Gastrocnemius medialis (tissue), 4 donors: ENCODE data around the gene PRKG1. TPM values are rescaled to one million over a fixed set of nuclear protein-coding genes. Genes with fewer than 3 reads are reported as not detected.

Experiments
- ATAC-seq, 2 donors: fragments of 150-250 bp; one replicate each; pipeline ENCODE4 v1.9.1; 2016
- DNase-seq, 2 donors: peaks; one replicate each; pipeline ENCODE4 v3.0.0-alpha.2; 2019
- H3K27ac ChIP-seq, 4 donors: fragments of 200-600 bp; sonication (generic); 1 replicate in 1 of 4; 2 replicates in 3 of 4; pipeline ENCODE4 v1.5.1; 2016 to 2018; ENCODE audit warnings: mild to moderate bottlenecking in 2 of 4, moderate library complexity in 1 of 4
- H3K27me3 ChIP-seq, 3 donors: fragments of 200-600 bp; sonication (generic) in 2 of 3; 1 replicate in 1 of 3; 2 replicates in 2 of 3; pipeline versions ENCODE4 v1.5.1 to v1.6.0; 2016 to 2019; ENCODE audit warnings: mild to moderate bottlenecking in 1 of 3, moderate library complexity in 1 of 3
- H3K36me3 ChIP-seq, 2 donors: fragments of 200-600 bp; sonication (generic) in 1 of 2; one replicate each; pipeline ENCODE4 v1.5.1; 2017 to 2018
- H3K4me1 ChIP-seq, 2 donors: fragments of 200-600 bp; sonication (generic) in 1 of 2; one replicate each; pipeline ENCODE4 v1.5.1; 2016 to 2017; ENCODE audit warnings: mild to moderate bottlenecking in 2 of 2
- H3K4me3 ChIP-seq, 4 donors: fragments of 200-600 bp; sonication (generic) in 3 of 4; 1 replicate in 1 of 4; 2 replicates in 3 of 4; pipeline ENCODE4 v1.5.1; 2016 to 2019; ENCODE audit warnings: mild to moderate bottlenecking in 2 of 4
- H3K9me3 ChIP-seq, 3 donors: fragments of 200-600 bp; sonication (generic) in 2 of 3; 1 replicate in 1 of 3; 2 replicates in 2 of 3; pipeline ENCODE4 v1.5.1; 2016 to 2019
- POLR2A ChIP-seq, 2 donors: fragments of 450-650 bp; IDR thresholded peaks; one replicate each; pipeline ENCODE4 v1.6.1; 2017; ENCODE audit warnings: antibody characterized with exemption in 2 of 2, mild to moderate bottlenecking in 2 of 2, moderate library complexity in 2 of 2
- in situ Hi-C, 4 donors: fragments of 200-750 bp; cut with MboI; loops; one replicate each; pipeline versions ENCODE4 v1.15.0 to v1.8.0; 2017; ENCODE audit warnings: low sequenced_read_pairs in 4 of 4
- intact Hi-C: fragments of 100-400 bp; cut with DNase I; formaldehyde crosslinking; loops from one replicate; pipeline ENCODE4 v1.15.1; 2023; ENCODE audit warnings: low total_unique reads
- total RNA-seq, 4 donors: library from RNA; depleted of rRNA; stranded (reverse); fragments of >200 nt; gene quantifications; one replicate each; pipeline versions ENCODE4 v1.1.0 to v1.2.3, GENCODE V29; 2016
- TF ChIP-seq, protein P1 (sequence below), 5 experiments: fragments of 450-650 bp in 3 of 5; fragments of 200-600 bp in 2 of 5; sonication (generic) in 2 of 5; IDR thresholded peaks in 4 of 5; conservative IDR thresholded peaks in 1 of 5; 1 replicate in 4 of 5; 2 replicates in 1 of 5; pipeline ENCODE4 v1.5.1; 2016 to 2019; ENCODE audit warnings: antibody characterized with exemption in 5 of 5, mild to moderate bottlenecking in 3 of 5, moderate library complexity in 3 of 5

PRKG1 gene
- total RNA-seq, 4 donors from 2014 or later: 10.4 to 39.4 (median 25.1) TPM

DNA sequence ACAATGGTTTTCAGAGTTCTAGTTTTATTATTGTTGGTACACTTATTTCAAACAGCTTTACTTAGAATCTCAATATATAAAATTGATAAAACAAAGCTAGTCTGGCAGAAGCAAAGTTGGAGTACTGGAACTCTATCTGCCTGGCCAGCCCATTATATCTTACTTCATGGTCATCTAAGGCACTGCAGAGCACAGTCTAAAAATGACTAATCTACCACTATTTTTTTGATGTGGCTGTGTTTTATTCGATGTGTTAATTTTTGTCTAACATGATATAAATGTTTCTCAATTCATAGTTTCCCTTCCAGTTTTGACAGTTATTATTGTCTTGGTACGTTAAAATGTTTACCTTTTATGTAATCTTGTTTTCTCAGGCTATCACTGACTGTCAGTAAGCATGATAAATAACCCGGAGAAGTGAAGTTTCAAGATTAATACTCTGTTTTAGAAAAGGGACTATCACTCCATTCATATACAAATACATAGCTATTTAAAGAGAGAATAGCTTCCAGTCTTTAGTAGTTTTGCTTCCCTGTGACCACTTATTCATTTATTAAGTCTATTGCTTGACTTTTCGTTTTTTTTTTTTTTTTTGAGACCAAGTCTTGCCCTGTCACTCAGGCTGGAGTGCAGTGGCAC lies 685.7 kb downstream of the PRKG1 start:
- H3K27me3 ChIP-seq: no peaks in the 10 kb centered on the region
- intact Hi-C loops: no loop called here
- DNase-seq (no peak), ATAC-seq (no peak)
- H3K36me3 ChIP-seq: no peaks in the 10 kb centered on the region
- TF ChIP-seq POLR2A (IDR thresholded peaks at IDR 0.05): no peak
- TF ChIP-seq, protein P1, sequence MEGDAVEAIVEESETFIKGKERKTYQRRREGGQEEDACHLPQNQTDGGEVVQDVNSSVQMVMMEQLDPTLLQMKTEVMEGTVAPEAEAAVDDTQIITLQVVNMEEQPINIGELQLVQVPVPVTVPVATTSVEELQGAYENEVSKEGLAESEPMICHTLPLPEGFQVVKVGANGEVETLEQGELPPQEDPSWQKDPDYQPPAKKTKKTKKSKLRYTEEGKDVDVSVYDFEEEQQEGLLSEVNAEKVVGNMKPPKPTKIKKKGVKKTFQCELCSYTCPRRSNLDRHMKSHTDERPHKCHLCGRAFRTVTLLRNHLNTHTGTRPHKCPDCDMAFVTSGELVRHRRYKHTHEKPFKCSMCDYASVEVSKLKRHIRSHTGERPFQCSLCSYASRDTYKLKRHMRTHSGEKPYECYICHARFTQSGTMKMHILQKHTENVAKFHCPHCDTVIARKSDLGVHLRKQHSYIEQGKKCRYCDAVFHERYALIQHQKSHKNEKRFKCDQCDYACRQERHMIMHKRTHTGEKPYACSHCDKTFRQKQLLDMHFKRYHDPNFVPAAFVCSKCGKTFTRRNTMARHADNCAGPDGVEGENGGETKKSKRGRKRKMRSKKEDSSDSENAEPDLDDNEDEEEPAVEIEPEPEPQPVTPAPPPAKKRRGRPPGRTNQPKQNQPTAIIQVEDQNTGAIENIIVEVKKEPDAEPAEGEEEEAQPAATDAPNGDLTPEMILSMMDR (IDR thresholded peaks at IDR 0.05 in 4 of 5, conservative IDR thresholded peaks at IDR 0.05 in 1 of 5): no peak
- H3K27ac ChIP-seq: no peak overlapping the region
- in situ Hi-C loops: no loop called here
- H3K9me3 ChIP-seq: no peaks in the 10 kb centered on the region
- peaks cover 0 to 6% of the 10 kb centered on the region in 2 donors for H3K4me1 ChIP-seq
- H3K4me3 ChIP-seq: no peak overlapping the region

DNA sequence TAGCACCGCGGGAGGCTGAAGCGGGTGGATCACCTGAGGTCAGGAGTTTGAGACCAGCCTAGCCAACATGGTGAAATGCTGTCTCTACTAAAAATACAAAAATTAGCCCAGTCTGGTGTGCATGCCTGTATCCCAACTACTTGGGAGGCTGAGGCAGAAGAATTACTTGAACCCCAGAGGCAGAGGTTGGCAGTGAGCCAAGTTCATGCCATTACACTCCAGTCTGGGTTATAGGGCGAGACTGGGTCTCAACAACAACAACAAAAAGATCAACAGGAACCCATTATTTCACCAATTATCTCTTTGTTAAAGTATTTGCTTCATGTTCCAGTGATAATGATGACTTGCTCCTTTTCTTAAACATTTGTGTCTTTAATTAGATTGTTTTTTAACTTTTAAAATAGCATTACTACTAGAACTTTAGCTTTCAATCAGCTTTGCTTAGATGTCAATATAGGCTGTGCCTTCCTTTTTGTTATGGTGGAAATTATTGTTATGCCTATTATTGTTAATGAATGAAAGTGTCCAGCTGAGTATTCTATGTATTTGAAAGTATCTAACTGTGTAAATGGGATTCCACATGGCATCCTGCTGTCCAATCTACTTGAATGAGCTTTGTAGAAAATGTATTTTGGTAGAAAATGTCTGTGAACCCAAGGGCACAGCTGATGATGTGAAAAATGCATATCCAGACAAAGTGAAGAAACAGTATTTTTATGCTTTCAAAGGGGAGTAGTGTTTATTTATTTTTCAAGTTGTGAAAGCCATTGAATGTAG lies 686.8 kb downstream of the PRKG1 start:
- ATAC-seq (no peak), DNase-seq (no peak)
- TF ChIP-seq, protein P1 (IDR thresholded peaks at IDR 0.05 in 4 of 5, conservative IDR thresholded peaks at IDR 0.05 in 1 of 5): no peak
- TF ChIP-seq POLR2A (IDR thresholded peaks at IDR 0.05): no peak
- no peaks in the 10 kb centered on the region for H3K36me3 ChIP-seq
- H3K27ac ChIP-seq: no peak overlapping the region
- in situ Hi-C loops: no loop called here
- H3K27me3 ChIP-seq: no peaks in the 10 kb centered on the region
- H3K4me3 ChIP-seq: no peak overlapping the region
- no peaks in the 10 kb centered on the region for H3K9me3 ChIP-seq
- H3K4me1 ChIP-seq: no peaks in the 10 kb centered on the region
- intact Hi-C loops: no loop called here

DNA sequence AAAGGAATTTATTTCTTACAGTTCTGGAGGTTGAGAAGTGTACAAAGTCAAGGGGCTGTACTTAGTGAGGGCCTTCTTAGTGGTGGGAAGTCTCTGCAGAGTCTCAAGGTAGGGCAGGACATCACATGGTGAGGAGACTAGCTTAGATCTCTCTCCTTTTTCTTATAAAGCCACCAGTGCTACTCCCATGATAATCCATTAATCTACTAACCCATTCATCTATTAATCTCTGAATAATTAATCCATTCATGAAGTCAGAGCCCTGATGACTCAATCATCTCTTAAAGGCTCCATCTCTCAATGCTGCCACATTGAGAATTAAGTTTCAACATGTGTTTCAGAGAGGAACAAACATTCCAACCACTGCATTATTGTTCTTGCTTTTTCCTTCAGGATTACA lies 689.5 kb downstream of the PRKG1 start:
- Histone ChIP-seq H3K4me3 (no peak overlapping the region), H3K36me3 (no peaks in the 10 kb centered on the region), H3K27me3 (no peaks in the 10 kb centered on the region), H3K4me1 (no peaks in the 10 kb centered on the region), H3K27ac (no peak overlapping the region), H3K9me3 (no peaks in the 10 kb centered on the region)
- DNase-seq (no peak), ATAC-seq (no peak)
- in situ Hi-C loops (no loop called here), intact Hi-C loops (no loop called here)
- no peak for TF ChIP-seq POLR2A (IDR thresholded peaks at IDR 0.05)
- TF ChIP-seq, protein P1 (IDR thresholded peaks at IDR 0.05 in 4 of 5, conservative IDR thresholded peaks at IDR 0.05 in 1 of 5): no peak

DNA sequence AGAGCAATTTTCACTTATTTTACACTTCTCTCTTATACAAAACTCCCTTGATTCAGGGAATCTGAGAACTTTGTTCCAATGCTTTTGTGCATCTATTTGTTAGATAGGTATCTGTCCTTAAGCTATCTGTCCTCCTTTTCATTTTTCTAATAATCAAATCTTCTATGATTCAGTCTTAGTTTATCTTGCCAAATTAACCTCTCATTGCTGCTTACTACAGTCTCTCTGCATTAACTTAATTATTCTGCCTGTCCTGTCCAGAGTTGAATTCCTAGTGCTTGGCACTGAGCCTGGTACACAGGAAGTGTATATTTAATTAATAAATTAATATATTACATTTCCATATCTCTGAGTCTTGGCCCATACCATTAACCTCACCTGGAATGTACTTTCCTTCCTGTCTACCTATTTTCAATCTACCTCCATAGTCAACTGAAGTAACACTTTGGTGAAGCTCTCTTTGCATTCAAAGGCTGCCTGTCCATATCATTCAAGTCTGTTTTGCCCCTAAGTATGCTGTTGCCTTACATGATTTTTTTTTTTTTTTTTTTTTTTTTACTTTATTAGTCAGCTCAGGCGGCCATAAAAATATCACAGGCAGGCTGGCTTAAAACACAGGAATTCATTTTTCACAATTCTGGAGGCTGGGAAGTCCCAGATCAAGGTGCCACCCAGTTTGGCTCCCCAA lies 691.1 kb downstream of the PRKG1 start:
- H3K27ac ChIP-seq: no peak overlapping the region
- H3K4me1 ChIP-seq: no peaks in the 10 kb centered on the region
- DNase-seq (no peak), ATAC-seq (no peak)
- no peak for TF ChIP-seq POLR2A (IDR thresholded peaks at IDR 0.05)
- TF ChIP-seq, protein P1 (IDR thresholded peaks at IDR 0.05 in 4 of 5, conservative IDR thresholded peaks at IDR 0.05 in 1 of 5): no peak
- H3K4me3 ChIP-seq: no peak overlapping the region
- in situ Hi-C loops (no loop called here), intact Hi-C loops (no loop called here)
- H3K36me3 ChIP-seq: no peaks in the 10 kb centered on the region
- no peaks in the 10 kb centered on the region for H3K27me3 ChIP-seq
- H3K9me3 ChIP-seq: no peaks in the 10 kb centered on the region
